Neural cell (in vitro differentiated cells): ENCODE data around the gene ITGB6. TPM values are rescaled to one million over a fixed set of nuclear protein-coding genes. Genes with fewer than 3 reads are reported as not detected.

ENCODE experiments used
- H2AFZ ChIP-seq: fragments of 200-600, 300-800 bp; sonication (generic), shearing (Covaris generic); 2 replicates; pipeline ENCODE4 v1.6.0; 2014; ENCODE audit warnings: low read depth, mild to moderate bottlenecking, antibody characterized with exemption, low read length, moderate library complexity
- H3F3A ChIP-seq: fragments of 200-600 bp; shearing (Covaris generic); 2 replicates; pipeline ENCODE4 v1.6.1; 2016; ENCODE audit warnings: mild to moderate bottlenecking, moderate library complexity, mixed read lengths, antibody characterized with exemption, low read length; ENCODE audit not compliant: insufficient read depth, poor library complexity, severe bottlenecking
- H3K27ac ChIP-seq: fragments of 200-600, 300-800 bp; sonication (generic), shearing (Covaris generic); 2 replicates; pipeline ENCODE4 v1.5.1; 2014; ENCODE audit warnings: mild to moderate bottlenecking, low read length, moderate library complexity
- H3K27me3 ChIP-seq: fragments of 300-800, 200-600 bp; sonication (generic), shearing (Covaris generic); 2 replicates; pipeline ENCODE4 v1.6.0; 2014; ENCODE audit warnings: mild to moderate bottlenecking, low read depth, low read length, moderate library complexity; ENCODE audit not compliant: insufficient read depth
- H3K36me3 ChIP-seq: fragments of 300-800, 200-600 bp; sonication (generic), shearing (Covaris generic); 2 replicates; pipeline ENCODE4 v1.5.1; 2014; ENCODE audit warnings: mild to moderate bottlenecking, antibody characterized with exemption, low read length, moderate library complexity; ENCODE audit not compliant: insufficient read depth
- H3K4me2 ChIP-seq: fragments of 300-800, 200-600 bp; sonication (generic), shearing (Covaris generic); 2 replicates; pipeline ENCODE4 v1.6.0; 2014; ENCODE audit warnings: mild to moderate bottlenecking, low read length
- H3K4me3 ChIP-seq: fragments of 300-800, 200-600 bp; sonication (generic), shearing (Covaris generic); 2 replicates; pipeline ENCODE4 v1.5.1; 2014; ENCODE audit warnings: mild to moderate bottlenecking, low read length, moderate library complexity
- H3K79me2 ChIP-seq: fragments of 200-600 bp; shearing (Covaris generic); replicated peaks from 2 replicates; pipeline ENCODE4 v1.6.0; 2014; ENCODE audit warnings: mild to moderate bottlenecking, low read length, moderate library complexity; ENCODE audit not compliant: insufficient read depth
- H3K9ac ChIP-seq: fragments of 300-800, 200-600 bp; sonication (generic), shearing (Covaris generic); 2 replicates; pipeline ENCODE4 v1.6.1; 2016; ENCODE audit warnings: mild to moderate bottlenecking, low read length, mixed read lengths
- H3K9me2 ChIP-seq: fragments of 200-600 bp; shearing (Covaris generic); 2 replicates; pipeline ENCODE4 v1.6.1; 2016; ENCODE audit warnings: mild to moderate bottlenecking, low read length, mixed read lengths; ENCODE audit not compliant: insufficient read depth
- H3K9me3 ChIP-seq: fragments of 200-600, 300-800 bp; sonication (generic), shearing (Covaris generic); 2 replicates; pipeline ENCODE4 v1.6.1; 2016; ENCODE audit warnings: mild to moderate bottlenecking, mixed run types, low read length, moderate library complexity, mixed read lengths
- H4K20me1 ChIP-seq: fragments of 200-600 bp; shearing (Covaris generic); 2 replicates; pipeline ENCODE4 v1.6.1; 2016; ENCODE audit warnings: mild to moderate bottlenecking, mixed run types; ENCODE audit not compliant: insufficient read depth
- CTCF ChIP-seq: fragments of 450-650 bp; IDR thresholded peaks from 2 replicates; pipeline ENCODE4 v1.5.1; 2014; ENCODE audit warnings: antibody characterized with exemption, mild to moderate bottlenecking, moderate library complexity; ENCODE audit not compliant: poor library complexity, severe bottlenecking
- EP300 ChIP-seq: fragments of 450-650 bp; conservative IDR thresholded peaks from 2 replicates; pipeline ENCODE4 v1.6.1; 2014; ENCODE audit warnings: antibody characterized with exemption, mild to moderate bottlenecking, moderate library complexity; ENCODE audit not compliant: poor library complexity, severe bottlenecking
- EZH2 ChIP-seq: fragments of 200-600, 300-800 bp; shearing (Covaris generic), sonication (generic); IDR thresholded peaks from 2 replicates; pipeline ENCODE4 v1.6.1; 2014; ENCODE audit warnings: antibody characterized with exemption, low read length, borderline replicate concordance, mild to moderate bottlenecking; ENCODE audit not compliant: insufficient read depth, poor library complexity, severe bottlenecking
- MXI1 ChIP-seq: fragments of 450-650 bp; conservative IDR thresholded peaks from 2 replicates; pipeline ENCODE4 v1.6.1; 2014; ENCODE audit warnings: antibody characterized with exemption, mild to moderate bottlenecking; ENCODE audit not compliant: poor library complexity, severe bottlenecking
- POLR2AphosphoS5 ChIP-seq: IDR thresholded peaks from 2 replicates; pipeline ENCODE4 v1.6.1; 2012
- RAD21 ChIP-seq: fragments of 450-650 bp; conservative IDR thresholded peaks from 2 replicates; pipeline ENCODE4 v1.6.1; 2014; ENCODE audit warnings: antibody characterized with exemption, mild to moderate bottlenecking, moderate library complexity
- REST ChIP-seq: IDR thresholded peaks from 2 replicates; pipeline ENCODE4 v1.6.1; 2012; ENCODE audit warnings: borderline replicate concordance
- SMC3 ChIP-seq: fragments of 450-650 bp; conservative IDR thresholded peaks from 2 replicates; pipeline ENCODE4 v1.6.1; 2014; ENCODE audit warnings: antibody characterized with exemption, mild to moderate bottlenecking, moderate library complexity; ENCODE audit not compliant: poor library complexity
- TAF1 ChIP-seq: IDR thresholded peaks from 2 replicates; pipeline ENCODE4 v1.6.1; 2012; ENCODE audit warnings: low read depth
- polyA plus RNA-seq: library from polyadenylated mRNA; depleted of rRNA; stranded (reverse); fragments of >200 nt; gene quantifications from 2 replicates; pipeline ENCODE4 v1.2.3, GENCODE V29; 2014

Gene ITGB6
- polyA plus RNA-seq, 1 donor from 2014 or later: 8.3 TPM

- Histone ChIP-seq H4K20me1 (no peaks in the 10 kb centered on the region), H3K36me3 (no peaks in the 10 kb centered on the region), H3K9me3 (no peaks in the 10 kb centered on the region), H3K27ac (no peak overlapping the region), H3K4me2 (no peak overlapping the region), H2AFZ (no peak overlapping the region), H3K9ac (no peak overlapping the region), H3K27me3 (no peaks in the 10 kb centered on the region), H3K4me3 (no peak overlapping the region), H3F3A (no peaks in the 10 kb centered on the region), H3K9me2 (no peaks in the 10 kb centered on the region), H3K79me2 (no peaks in the 10 kb centered on the region)
- TF ChIP-seq EZH2: no peak
- TF ChIP-seq REST: no peak
- no peak for TF ChIP-seq EP300
Observed at GRCh38 chr2:160052531-160052930, 147.5 kb downstream of the ITGB6 start.

GRCh38 chr2:160051371-160051800, 148.7 kb downstream of the ITGB6 start:
- no peaks in the 10 kb centered on the region for H3F3A ChIP-seq
- H3K4me3 ChIP-seq: no peak overlapping the region
- H2AFZ ChIP-seq: no peak overlapping the region
- no peaks in the 10 kb centered on the region for H3K36me3 ChIP-seq
- TF ChIP-seq SMC3 (no peak), REST (no peak), MXI1 (no peak), CTCF (no peak), RAD21 (no peak), EP300 (no peak), EZH2 (no peak), TAF1 (no peak), POLR2AphosphoS5 (no peak)
- H3K27me3 ChIP-seq: no peaks in the 10 kb centered on the region
- H4K20me1 ChIP-seq: no peaks in the 10 kb centered on the region
- no peak overlapping the region for H3K27ac ChIP-seq
- no peak overlapping the region for H3K4me2 ChIP-seq
- H3K79me2 ChIP-seq: no peaks in the 10 kb centered on the region
- H3K9ac ChIP-seq: no peak overlapping the region
- H3K9me3 ChIP-seq: no peaks in the 10 kb centered on the region
- no peaks in the 10 kb centered on the region for H3K9me2 ChIP-seq
